GM21526 (cell line): ENCODE results near the gene PTK7.
"Not testable (repeated sequence)": the region's sequence is repeated elsewhere in the genome, so short reads cannot be mapped to it uniquely, and the experiment has no call there.

Experiments
- ATAC-seq: cut with Tn5 transposase; IDR thresholded peaks from one replicate; pipeline ENCODE4 v1.9.1; 2021; ENCODE audit warnings: moderate library complexity; ENCODE audit not compliant: unreplicated experiment, low FRiP score

PTK7 gene

GRCh38 chr6:43053545-43054205 lies 22.4 kb upstream of the PTK7 start, which contains the start of gene CUL7:
CUL7 (minus strand) TSS chr6:43053851; CDS start chr6:43052788, 1,063 bp downstream.
- ATAC-seq: peak; percentile 74

- ATAC-seq: no peak
Measured at GRCh38 chr6:43054206-43054943, 21.7 kb upstream of the PTK7 start.

GRCh38 chr6:43055966-43056365 lies 20.1 kb upstream of the PTK7 start:
- ATAC-seq: no peak

- no peak for ATAC-seq
Measured at GRCh38 chr6:43058531-43058930, 17.6 kb upstream of the PTK7 start.

GRCh38 chr6:43059168-43060033 lies 16.7 kb upstream of the PTK7 start, which contains the start of the genes KLC4 and MRPL2:
KLC4 (plus strand) TSS chr6:43059631; CDS start chr6:43061336, 1,705 bp downstream.
MRPL2 (minus strand) TSS chr6:43059434; CDS start chr6:43059381, 53 bp downstream.
- ATAC-seq: peak; percentile 76

- no peak for ATAC-seq
Measured at GRCh38 chr6:43060034-43060754, 15.9 kb upstream of the PTK7 start.

- ATAC-seq: no peak
Measured at GRCh38 chr6:43060755-43061633, 15.1 kb upstream of the PTK7 start.

- no peak for ATAC-seq
Measured at GRCh38 chr6:43061861-43062260, 14.3 kb upstream of the PTK7 start.

- no peak for ATAC-seq
Measured at GRCh38 chr6:43062818-43063217, 13.3 kb upstream of the PTK7 start.

GRCh38 chr6:43070028-43070632 lies 6.0 kb upstream of the PTK7 start:
- ATAC-seq: no peak

GRCh38 chr6:43074847-43075669 lies 1.1 kb upstream of the PTK7 start:
- no peak for ATAC-seq

GRCh38 chr6:43076464-43077332 lies 584 bp downstream of the PTK7 start:
- no peak for ATAC-seq

GRCh38 chr6:43077333-43077809 lies 1.3 kb downstream of the PTK7 start:
- ATAC-seq: no peak

- ATAC-seq: no peak
Measured at GRCh38 chr6:43077981-43078511, 1.9 kb downstream of the PTK7 start.

- no peak for ATAC-seq
Measured at GRCh38 chr6:43078691-43079090, 2.6 kb downstream of the PTK7 start.

GRCh38 chr6:43081043-43081442 lies 4.9 kb downstream of the PTK7 start:
- no peak for ATAC-seq

GRCh38 chr6:43081922-43082321 lies 5.8 kb downstream of the PTK7 start:
- ATAC-seq: not testable (repeated sequence)
